HepG2 (cell line): ENCODE measurements around the gene RGS19.

Experiments
- EP300 ChIP-seq, 3 experiments: sonication (generic) in 1 of 3; formaldehyde crosslinking in 1 of 3; IDR thresholded peaks; 2 replicates each; pipeline versions ENCODE4 v1.5.1 to v1.6.1; 2011 to 2020; ENCODE audit warnings: low read depth in 2 of 3, low read length in 2 of 3, borderline replicate concordance in 1 of 3, improper control_type of control experiment in 1 of 3, mild to moderate bottlenecking in 1 of 3, missing genetic modification reagents in 1 of 3, moderate library complexity in 1 of 3
- ZFP90 ChIP-seq: sonication (generic); formaldehyde crosslinking; IDR thresholded peaks from 2 replicates; pipeline ENCODE4 v1.8.0; 2022; ENCODE audit warnings: missing genetic modification reagents, mild to moderate bottlenecking, inconsistent platforms, borderline replicate concordance
- TF ChIP-seq, protein P1 (sequence below): sonication (generic); formaldehyde crosslinking; IDR thresholded peaks from 2 replicates; pipeline ENCODE4 v1.4.0; 2020; ENCODE audit warnings: mild to moderate bottlenecking, missing genetic modification reagents, borderline replicate concordance

DNA sequence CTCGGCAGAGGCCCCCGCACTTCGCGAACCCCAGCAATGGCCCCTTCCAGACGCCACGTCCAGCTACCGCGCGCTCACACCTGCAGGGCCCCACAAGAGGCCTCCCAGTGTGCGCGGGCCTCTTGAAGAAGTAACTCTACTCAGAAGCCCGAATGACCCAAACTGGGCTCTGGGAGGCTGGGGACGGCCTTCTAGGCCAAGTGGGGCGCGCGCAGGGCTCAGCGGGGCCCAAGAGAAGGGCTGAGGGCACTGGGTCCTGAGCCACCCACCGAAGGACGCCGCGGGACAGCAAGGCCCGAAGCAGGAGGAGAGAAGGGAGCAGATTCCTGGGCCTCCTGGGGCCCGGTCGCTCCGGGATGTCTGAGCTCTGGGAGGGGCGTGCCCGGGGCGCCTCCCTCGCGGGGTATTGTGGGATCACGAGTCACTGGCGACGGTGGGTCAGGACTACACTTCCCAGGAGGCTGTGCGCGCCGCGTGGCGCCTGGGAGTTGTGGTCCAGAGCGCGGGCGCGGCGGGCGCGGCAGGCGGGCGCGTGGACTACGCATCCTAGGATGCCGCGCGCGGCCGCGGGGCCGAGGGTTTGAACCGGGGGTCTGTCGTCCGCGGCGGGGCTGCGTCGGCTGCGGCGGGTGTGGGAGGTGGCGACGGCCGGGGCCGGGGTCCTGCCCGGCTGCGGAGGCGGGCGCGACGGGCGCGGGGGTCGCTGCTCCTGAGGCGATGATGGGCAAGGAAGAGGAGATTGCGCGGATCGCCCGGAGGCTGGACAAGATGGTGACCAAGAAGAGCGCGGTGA is 16.5 kb downstream of the RGS19 start, which contains the start of gene TCEA2:
- TF ChIP-seq ZFP90 (CRISPR knock-in tag) (peak; percentile 83; the same call in 1 of the 2 replicates), EP300 (IDR thresholded peaks at IDR 0.05; ENCODE audit: low read depth in 2 of 2, low read length in 2 of 2) (peak in 1 of 2 experiments; percentile 10; a peak in 1 of 4 replicates), EP300 (CRISPR knock-in tag; IDR thresholded peaks at IDR 0.05; ENCODE audit: borderline replicate concordance) (no peak)
- TF ChIP-seq, protein P1, sequence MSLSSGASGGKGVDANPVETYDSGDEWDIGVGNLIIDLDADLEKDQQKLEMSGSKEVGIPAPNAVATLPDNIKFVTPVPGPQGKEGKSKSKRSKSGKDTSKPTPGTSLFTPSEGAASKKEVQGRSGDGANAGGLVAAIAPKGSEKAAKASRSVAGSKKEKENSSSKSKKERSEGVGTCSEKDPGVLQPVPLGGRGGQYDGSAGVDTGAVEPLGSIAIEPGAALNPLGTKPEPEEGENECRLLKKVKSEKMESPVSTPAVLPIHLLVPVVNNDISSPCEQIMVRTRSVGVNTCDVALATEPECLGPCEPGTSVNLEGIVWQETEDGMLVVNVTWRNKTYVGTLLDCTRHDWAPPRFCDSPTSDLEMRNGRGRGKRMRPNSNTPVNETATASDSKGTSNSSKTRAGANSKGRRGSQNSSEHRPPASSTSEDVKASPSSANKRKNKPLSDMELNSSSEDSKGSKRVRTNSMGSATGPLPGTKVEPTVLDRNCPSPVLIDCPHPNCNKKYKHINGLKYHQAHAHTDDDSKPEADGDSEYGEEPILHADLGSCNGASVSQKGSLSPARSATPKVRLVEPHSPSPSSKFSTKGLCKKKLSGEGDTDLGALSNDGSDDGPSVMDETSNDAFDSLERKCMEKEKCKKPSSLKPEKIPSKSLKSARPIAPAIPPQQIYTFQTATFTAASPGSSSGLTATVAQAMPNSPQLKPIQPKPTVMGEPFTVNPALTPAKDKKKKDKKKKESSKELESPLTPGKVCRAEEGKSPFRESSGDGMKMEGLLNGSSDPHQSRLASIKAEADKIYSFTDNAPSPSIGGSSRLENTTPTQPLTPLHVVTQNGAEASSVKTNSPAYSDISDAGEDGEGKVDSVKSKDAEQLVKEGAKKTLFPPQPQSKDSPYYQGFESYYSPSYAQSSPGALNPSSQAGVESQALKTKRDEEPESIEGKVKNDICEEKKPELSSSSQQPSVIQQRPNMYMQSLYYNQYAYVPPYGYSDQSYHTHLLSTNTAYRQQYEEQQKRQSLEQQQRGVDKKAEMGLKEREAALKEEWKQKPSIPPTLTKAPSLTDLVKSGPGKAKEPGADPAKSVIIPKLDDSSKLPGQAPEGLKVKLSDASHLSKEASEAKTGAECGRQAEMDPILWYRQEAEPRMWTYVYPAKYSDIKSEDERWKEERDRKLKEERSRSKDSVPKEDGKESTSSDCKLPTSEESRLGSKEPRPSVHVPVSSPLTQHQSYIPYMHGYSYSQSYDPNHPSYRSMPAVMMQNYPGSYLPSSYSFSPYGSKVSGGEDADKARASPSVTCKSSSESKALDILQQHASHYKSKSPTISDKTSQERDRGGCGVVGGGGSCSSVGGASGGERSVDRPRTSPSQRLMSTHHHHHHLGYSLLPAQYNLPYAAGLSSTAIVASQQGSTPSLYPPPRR, result no peak; the same call in none of the 2 replicates
